Measurements from ENCODE around the gene LRRC61. TPM values are rescaled to one million over a fixed set of nuclear protein-coding genes. Genes with fewer than 3 reads are reported as not detected.

The LRRC61 gene
- total and polyA plus RNA-seq, 2 of the 13 experiments (the other 11 are each of a cell fraction or from before 2014, with no cell fraction given) = 33.0 to 34.8 TPM

GRCh38 chr7:150367677-150368095 is 44.5 kb downstream of the LRRC61 start (continued):
- TF ChIP-seq, protein P1, sequence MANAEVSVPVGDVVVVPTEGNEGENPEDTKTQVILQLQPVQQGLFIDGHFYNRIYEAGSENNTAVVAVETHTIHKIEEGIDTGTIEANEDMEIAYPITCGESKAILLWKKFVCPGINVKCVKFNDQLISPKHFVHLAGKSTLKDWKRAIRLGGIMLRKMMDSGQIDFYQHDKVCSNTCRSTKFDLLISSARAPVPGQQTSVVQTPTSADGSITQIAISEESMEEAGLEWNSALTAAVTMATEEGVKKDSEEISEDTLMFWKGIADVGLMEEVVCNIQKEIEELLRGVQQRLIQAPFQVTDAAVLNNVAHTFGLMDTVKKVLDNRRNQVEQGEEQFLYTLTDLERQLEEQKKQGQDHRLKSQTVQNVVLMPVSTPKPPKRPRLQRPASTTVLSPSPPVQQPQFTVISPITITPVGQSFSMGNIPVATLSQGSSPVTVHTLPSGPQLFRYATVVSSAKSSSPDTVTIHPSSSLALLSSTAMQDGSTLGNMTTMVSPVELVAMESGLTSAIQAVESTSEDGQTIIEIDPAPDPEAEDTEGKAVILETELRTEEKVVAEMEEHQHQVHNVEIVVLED (CRISPR knock-in tag; IDR thresholded peaks at IDR 0.05; ENCODE audit: borderline replicate concordance) = no peak
- TF ChIP-seq, protein P2, sequence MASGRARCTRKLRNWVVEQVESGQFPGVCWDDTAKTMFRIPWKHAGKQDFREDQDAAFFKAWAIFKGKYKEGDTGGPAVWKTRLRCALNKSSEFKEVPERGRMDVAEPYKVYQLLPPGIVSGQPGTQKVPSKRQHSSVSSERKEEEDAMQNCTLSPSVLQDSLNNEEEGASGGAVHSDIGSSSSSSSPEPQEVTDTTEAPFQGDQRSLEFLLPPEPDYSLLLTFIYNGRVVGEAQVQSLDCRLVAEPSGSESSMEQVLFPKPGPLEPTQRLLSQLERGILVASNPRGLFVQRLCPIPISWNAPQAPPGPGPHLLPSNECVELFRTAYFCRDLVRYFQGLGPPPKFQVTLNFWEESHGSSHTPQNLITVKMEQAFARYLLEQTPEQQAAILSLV (CRISPR knock-in tag; IDR thresholded peaks at IDR 0.05; ENCODE audit: borderline replicate concordance) = no peak
- no peak for TF ChIP-seq RNF219 (CRISPR knock-in tag; IDR thresholded peaks at IDR 0.05)
- TF ChIP-seq, protein P3, sequence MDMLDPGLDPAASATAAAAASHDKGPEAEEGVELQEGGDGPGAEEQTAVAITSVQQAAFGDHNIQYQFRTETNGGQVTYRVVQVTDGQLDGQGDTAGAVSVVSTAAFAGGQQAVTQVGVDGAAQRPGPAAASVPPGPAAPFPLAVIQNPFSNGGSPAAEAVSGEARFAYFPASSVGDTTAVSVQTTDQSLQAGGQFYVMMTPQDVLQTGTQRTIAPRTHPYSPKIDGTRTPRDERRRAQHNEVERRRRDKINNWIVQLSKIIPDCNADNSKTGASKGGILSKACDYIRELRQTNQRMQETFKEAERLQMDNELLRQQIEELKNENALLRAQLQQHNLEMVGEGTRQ (IDR thresholded peaks at IDR 0.05; ENCODE audit: low read depth, low read length) = no peak
- TF ChIP-seq, protein P3 (CRISPR knock-in tag; IDR thresholded peaks at IDR 0.05; ENCODE audit: borderline replicate concordance) = 0 out of 2 replicates have a peak, but pooled peaks have one; percentile 14
- TF ChIP-seq ZNF598 (CRISPR knock-in tag; IDR thresholded peaks at IDR 0.05; ENCODE audit: borderline replicate concordance) = no peak
- TF ChIP-seq ZNF616 (CRISPR knock-in tag; IDR thresholded peaks at IDR 0.05; ENCODE audit: low read depth) = no peak
- TF ChIP-seq, protein P4, sequence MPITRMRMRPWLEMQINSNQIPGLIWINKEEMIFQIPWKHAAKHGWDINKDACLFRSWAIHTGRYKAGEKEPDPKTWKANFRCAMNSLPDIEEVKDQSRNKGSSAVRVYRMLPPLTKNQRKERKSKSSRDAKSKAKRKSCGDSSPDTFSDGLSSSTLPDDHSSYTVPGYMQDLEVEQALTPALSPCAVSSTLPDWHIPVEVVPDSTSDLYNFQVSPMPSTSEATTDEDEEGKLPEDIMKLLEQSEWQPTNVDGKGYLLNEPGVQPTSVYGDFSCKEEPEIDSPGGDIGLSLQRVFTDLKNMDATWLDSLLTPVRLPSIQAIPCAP (CRISPR knock-in tag; IDR thresholded peaks at IDR 0.05; ENCODE audit: low read depth) = no peak
- TF ChIP-seq, protein P5, sequence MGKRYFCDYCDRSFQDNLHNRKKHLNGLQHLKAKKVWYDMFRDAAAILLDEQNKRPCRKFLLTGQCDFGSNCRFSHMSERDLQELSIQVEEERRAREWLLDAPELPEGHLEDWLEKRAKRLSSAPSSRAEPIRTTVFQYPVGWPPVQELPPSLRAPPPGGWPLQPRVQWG (CRISPR knock-in tag; IDR thresholded peaks at IDR 0.05; ENCODE audit: borderline replicate concordance, low read depth) = no peak

All from HepG2 (cell line).